HCT116 (cell line): ENCODE results near the gene KCMF1. TPM values are rescaled to one million over a fixed set of nuclear protein-coding genes. Genes with fewer than 3 reads are reported as not detected.

Experiments used
- ATAC-seq: fragments of 200-7000 bp; cut with Tn5 transposase; 2 replicates; pipeline ENCODE4 v1.9.1; 2020; ENCODE audit warnings: mild to moderate bottlenecking, moderate library complexity
- BruUV-seq: library from RNA; stranded (reverse); fragments of 400-500 nt; replicated peaks from 2 replicates; lab custom pipeline; 2021; lab: Mats Ljungman, UMichigan
- CTCF ChIA-PET: fragments of 300-600 bp; sonication (Branson Sonifier 250); formaldehyde crosslinking; loops from one replicate; lab custom pipeline; 2021; ENCODE audit warnings: antibody characterized with exemption; lab: Charles Lee
- POLR2A ChIA-PET: fragments of 300-600, 350-600 bp; sonication (Branson Sonifier 250); formaldehyde crosslinking; loops from one replicate; lab custom pipeline; 2021; ENCODE audit warnings: antibody characterized with exemption; lab: Charles Lee
- RAD21 ChIA-PET, 2 experiments: fragments of 300-600 bp; sonication (Branson Sonifier 250); formaldehyde crosslinking; loops; one replicate each; lab custom pipeline; 2023; ENCODE audit warnings: low total read pairs in 2 of 2; ENCODE audit not compliant: uncharacterized antibody in 2 of 2, unreplicated experiment in 2 of 2, low non-redundant PET in 1 of 2; lab: Charles Lee
- DNase-seq: peaks from one replicate; pipeline ENCODE4 v3.0.0-alpha.2; 2010; ENCODE audit warnings: low read depth, low spot score
- H2AFZ ChIP-seq: fragments of 200-600 bp; shearing (Covaris generic), sonication (generic); 2 replicates; pipeline ENCODE4 v1.6.1; 2017; ENCODE audit warnings: low read depth, mixed run types, mixed read lengths, antibody characterized with exemption, low read length; ENCODE audit not compliant: poor library complexity, severe bottlenecking
- H3K27ac ChIP-seq: 2 replicates; pipeline ENCODE4 v1.5.1; 2012; ENCODE audit warnings: low read depth, low read length
- H3K27me3 ChIP-seq: fragments of 200-600 bp; sonication (generic); 2 replicates; pipeline ENCODE4 v1.6.1; 2016; ENCODE audit warnings: mixed run types, low read length, mixed read lengths; ENCODE audit not compliant: insufficient read depth
- H3K36me3 ChIP-seq, 2 experiments: fragments of 200-500 bp in 1 of 2; fragments of 200-600 bp in 1 of 2; sonication (Bioruptor generic) in 1 of 2; sonication (generic) in 1 of 2; 2 replicates each; pipeline versions ENCODE4 v1.5.1 to v1.6.1; 2014 to 2016; ENCODE audit warnings: low read length in 2 of 2, inconsistent platforms in 1 of 2, mixed read lengths in 1 of 2, mixed run types in 1 of 2; ENCODE audit not compliant: insufficient read depth in 2 of 2, control insufficient read depth in 1 of 2
- H3K4me1 ChIP-seq, 2 experiments: fragments of 200-600 bp in 1 of 2; sonication (generic) in 1 of 2; 2 replicates each; pipeline versions ENCODE4 v1.5.1 to v1.6.1; 2012 to 2017; ENCODE audit warnings: low read length in 2 of 2, inconsistent platforms in 1 of 2, mild to moderate bottlenecking in 1 of 2, mixed read lengths in 1 of 2, mixed run types in 1 of 2, moderate library complexity in 1 of 2; ENCODE audit not compliant: insufficient read depth in 2 of 2, control insufficient read depth in 1 of 2
- H3K4me2 ChIP-seq: fragments of 200-600 bp; sonication (generic); 2 replicates; pipeline ENCODE4 v1.6.1; 2017; ENCODE audit warnings: mixed run types, low read length, mixed read lengths
- H3K4me3 ChIP-seq, 2 experiments: fragments of 200-600 bp in 1 of 2; sonication (generic) in 1 of 2; replicated peaks in 1 of 2; 2 replicates each; pipeline ENCODE4 v1.5.1; 2011 to 2016; ENCODE audit warnings: low read length in 2 of 2, control low read depth in 1 of 2, low read depth in 1 of 2, mild to moderate bottlenecking in 1 of 2, mixed read lengths in 1 of 2, mixed run types in 1 of 2
- H3K79me2 ChIP-seq: fragments of 200-600 bp; sonication (generic); 2 replicates; pipeline ENCODE4 v1.6.1; 2017; ENCODE audit warnings: mild to moderate bottlenecking, mixed run types, low read length, moderate library complexity, mixed read lengths; ENCODE audit not compliant: insufficient read depth
- H3K9ac ChIP-seq: fragments of 200-600 bp; sonication (generic); 2 replicates; pipeline ENCODE4 v1.6.1; 2016; ENCODE audit warnings: low read length, mixed read lengths
- H3K9me2 ChIP-seq: fragments of 200-600 bp; sonication (generic), shearing (Covaris generic); 2 replicates; pipeline ENCODE4 v1.6.1; 2017; ENCODE audit warnings: mixed run types, mild to moderate bottlenecking, moderate library complexity; ENCODE audit not compliant: insufficient read depth
- H3K9me3 ChIP-seq, 2 experiments: fragments of 200-500 bp in 1 of 2; fragments of 200-600 bp in 1 of 2; sonication (Bioruptor generic) in 1 of 2; sonication (generic) in 1 of 2; 2 replicates each; pipeline ENCODE4 v1.6.1; 2014 to 2017; ENCODE audit warnings: low read length in 2 of 2, mixed read lengths in 2 of 2, inconsistent platforms in 1 of 2, low read depth in 1 of 2, mild to moderate bottlenecking in 1 of 2, mixed run types in 1 of 2, moderate library complexity in 1 of 2; ENCODE audit not compliant: control insufficient read depth in 1 of 2, insufficient read depth in 1 of 2
- H4K20me1 ChIP-seq: fragments of 200-600 bp; sonication (generic), shearing (Covaris generic); 2 replicates; pipeline ENCODE4 v1.6.1; 2017; ENCODE audit warnings: mixed run types, mild to moderate bottlenecking, moderate library complexity; ENCODE audit not compliant: insufficient read depth
- ELF1 ChIP-seq: IDR thresholded peaks from 2 replicates; pipeline ENCODE4 v1.6.1; 2012; ENCODE audit warnings: low read depth, borderline replicate concordance
- YY1 ChIP-seq: IDR thresholded peaks from 2 replicates; pipeline ENCODE4 v1.6.1; 2011; ENCODE audit warnings: low read length, low read depth, moderate library complexity, mild to moderate bottlenecking; ENCODE audit not compliant: insufficient replicate concordance; ENCODE audit errors: extremely low read depth
- intact Hi-C: fragments of 100-400 bp; cut with micrococcal nuclease; formaldehyde crosslinking; loops from 2 replicates; pipeline ENCODE4 v1.10.0; 2022
- total RNA-seq: library from RNA; stranded (reverse); gene quantifications from one replicate; pipeline ENCODE4 v1.2.1, GENCODE V29; 2021; ENCODE audit not compliant: unreplicated experiment
- TF ChIP-seq, protein P1 (sequence below): IDR thresholded peaks from 2 replicates; pipeline ENCODE4 v1.6.1; 2012; ENCODE audit warnings: low read depth
- TF ChIP-seq, protein P2 (sequence below), 3 experiments: fragments of 200-600 bp in 1 of 3; sonication (generic) in 1 of 3; IDR thresholded peaks in 2 of 3; conservative IDR thresholded peaks in 1 of 3; 2 replicates each; pipeline ENCODE4 v1.5.1; 2012 to 2017; ENCODE audit warnings: low read depth in 2 of 3, low read length in 2 of 3, antibody characterized with exemption in 1 of 3, borderline replicate concordance in 1 of 3, control low read depth in 1 of 3, mild to moderate bottlenecking in 1 of 3, mixed read lengths in 1 of 3, mixed run types in 1 of 3, moderate library complexity in 1 of 3; ENCODE audit not compliant: insufficient read depth in 1 of 3
- TF ChIP-seq, protein P3 (sequence below): IDR thresholded peaks from 2 replicates; pipeline ENCODE4 v1.6.1; 2012

Gene KCMF1
- total RNA-seq, 1 experiment from 2014 or later: 119 TPM

- Histone ChIP-seq H3K4me2 (no peak overlapping the region), H3K36me3 (peaks cover 0 to 2% of the 10 kb centered on the region in 2 experiments; a peak in 1 of 4 replicates), H3K4me1 (peaks cover 6 to 26% of the 10 kb centered on the region in 2 experiments; a peak in 3 of 4 replicates), H3K27me3 (no peaks in the 10 kb centered on the region), H3K9ac (no peak overlapping the region), H3K27ac (no peak overlapping the region), H3K4me3 (no peak overlapping the region), H3K79me2 (peaks cover 98% of the 10 kb centered on the region), H2AFZ (no peak overlapping the region), H3K9me3 (no peaks in the 10 kb centered on the region), H3K9me2 (no peaks in the 10 kb centered on the region), H4K20me1 (peaks cover 22% of the 10 kb centered on the region; the same call in 1 of the 2 replicates)
- ChIA-PET CTCF (interaction anchor here (3.6 kb wide), 1 partner anchor 86 kb away, joined by 14 read pairs; no protein-coding TSS in a partner anchor), RAD21 (no interaction called here), POLR2A (interaction anchor here (0.6 to 0.7 kb wide), 2 partner anchors 53 to 256 kb away, joined by 3 to 5 read pairs; no protein-coding TSS in a partner anchor)
- TF ChIP-seq, protein P1, sequence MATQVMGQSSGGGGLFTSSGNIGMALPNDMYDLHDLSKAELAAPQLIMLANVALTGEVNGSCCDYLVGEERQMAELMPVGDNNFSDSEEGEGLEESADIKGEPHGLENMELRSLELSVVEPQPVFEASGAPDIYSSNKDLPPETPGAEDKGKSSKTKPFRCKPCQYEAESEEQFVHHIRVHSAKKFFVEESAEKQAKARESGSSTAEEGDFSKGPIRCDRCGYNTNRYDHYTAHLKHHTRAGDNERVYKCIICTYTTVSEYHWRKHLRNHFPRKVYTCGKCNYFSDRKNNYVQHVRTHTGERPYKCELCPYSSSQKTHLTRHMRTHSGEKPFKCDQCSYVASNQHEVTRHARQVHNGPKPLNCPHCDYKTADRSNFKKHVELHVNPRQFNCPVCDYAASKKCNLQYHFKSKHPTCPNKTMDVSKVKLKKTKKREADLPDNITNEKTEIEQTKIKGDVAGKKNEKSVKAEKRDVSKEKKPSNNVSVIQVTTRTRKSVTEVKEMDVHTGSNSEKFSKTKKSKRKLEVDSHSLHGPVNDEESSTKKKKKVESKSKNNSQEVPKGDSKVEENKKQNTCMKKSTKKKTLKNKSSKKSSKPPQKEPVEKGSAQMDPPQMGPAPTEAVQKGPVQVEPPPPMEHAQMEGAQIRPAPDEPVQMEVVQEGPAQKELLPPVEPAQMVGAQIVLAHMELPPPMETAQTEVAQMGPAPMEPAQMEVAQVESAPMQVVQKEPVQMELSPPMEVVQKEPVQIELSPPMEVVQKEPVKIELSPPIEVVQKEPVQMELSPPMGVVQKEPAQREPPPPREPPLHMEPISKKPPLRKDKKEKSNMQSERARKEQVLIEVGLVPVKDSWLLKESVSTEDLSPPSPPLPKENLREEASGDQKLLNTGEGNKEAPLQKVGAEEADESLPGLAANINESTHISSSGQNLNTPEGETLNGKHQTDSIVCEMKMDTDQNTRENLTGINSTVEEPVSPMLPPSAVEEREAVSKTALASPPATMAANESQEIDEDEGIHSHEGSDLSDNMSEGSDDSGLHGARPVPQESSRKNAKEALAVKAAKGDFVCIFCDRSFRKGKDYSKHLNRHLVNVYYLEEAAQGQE: no peak
- TF ChIP-seq, protein P2, sequence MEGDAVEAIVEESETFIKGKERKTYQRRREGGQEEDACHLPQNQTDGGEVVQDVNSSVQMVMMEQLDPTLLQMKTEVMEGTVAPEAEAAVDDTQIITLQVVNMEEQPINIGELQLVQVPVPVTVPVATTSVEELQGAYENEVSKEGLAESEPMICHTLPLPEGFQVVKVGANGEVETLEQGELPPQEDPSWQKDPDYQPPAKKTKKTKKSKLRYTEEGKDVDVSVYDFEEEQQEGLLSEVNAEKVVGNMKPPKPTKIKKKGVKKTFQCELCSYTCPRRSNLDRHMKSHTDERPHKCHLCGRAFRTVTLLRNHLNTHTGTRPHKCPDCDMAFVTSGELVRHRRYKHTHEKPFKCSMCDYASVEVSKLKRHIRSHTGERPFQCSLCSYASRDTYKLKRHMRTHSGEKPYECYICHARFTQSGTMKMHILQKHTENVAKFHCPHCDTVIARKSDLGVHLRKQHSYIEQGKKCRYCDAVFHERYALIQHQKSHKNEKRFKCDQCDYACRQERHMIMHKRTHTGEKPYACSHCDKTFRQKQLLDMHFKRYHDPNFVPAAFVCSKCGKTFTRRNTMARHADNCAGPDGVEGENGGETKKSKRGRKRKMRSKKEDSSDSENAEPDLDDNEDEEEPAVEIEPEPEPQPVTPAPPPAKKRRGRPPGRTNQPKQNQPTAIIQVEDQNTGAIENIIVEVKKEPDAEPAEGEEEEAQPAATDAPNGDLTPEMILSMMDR (IDR thresholded peaks at IDR 0.05 in 2 of 3, conservative IDR thresholded peaks at IDR 0.05 in 1 of 3; ENCODE audit: borderline replicate concordance in 1 of 3, insufficient read depth in 1 of 3, low read depth in 2 of 3, low read length in 2 of 3): peak in 2 of 3 experiments; percentile 40 to 46; a peak in 3 of 6 replicates
- TF ChIP-seq ELF1: no peak
- TF ChIP-seq YY1: no peak
- TF ChIP-seq, protein P3, sequence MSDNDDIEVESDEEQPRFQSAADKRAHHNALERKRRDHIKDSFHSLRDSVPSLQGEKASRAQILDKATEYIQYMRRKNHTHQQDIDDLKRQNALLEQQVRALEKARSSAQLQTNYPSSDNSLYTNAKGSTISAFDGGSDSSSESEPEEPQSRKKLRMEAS: no peak
- intact Hi-C loops: loop anchor here (5.0 kb wide), 1 partner anchor 39 kb away; the partner anchor contains the start of gene KCMF1
- no TSS peak for BruUV-seq
- no peak for DNase-seq
- peak; percentile 56; the same call in 1 of the 2 replicates for ATAC-seq
Measured at GRCh38 chr2:85011747-85012146, 40.8 kb downstream of the KCMF1 start.
